Activated CD4-positive, alpha-beta T cell treated with anti-CD3 and anti-CD28 coated beads for 48 hours (primary cell): ENCODE measurements around the gene B4GALT2.

Experiments used
- DNase-seq: peaks from one replicate; pipeline ENCODE4 v3.0.0-alpha.2; 2020

Gene B4GALT2

GRCh38 chr1:43946236-43947060, 32.6 kb upstream of the B4GALT2 start, which contains the start of gene IPO13:
Gene IPO13 (plus strand): TSS chr1:43946950. CDS start chr1:43947601, 651 bp downstream.
- DNase-seq = peak; percentile 97

- peak; percentile 35 for DNase-seq
Observed at GRCh38 chr1:43947061-43947873, 31.7 kb upstream of the B4GALT2 start.

GRCh38 chr1:43947874-43948437, 31.1 kb upstream of the B4GALT2 start:
- DNase-seq = no peak

- no peak for DNase-seq
Observed at GRCh38 chr1:43949678-43950077, 29.3 kb upstream of the B4GALT2 start.

- no peak for DNase-seq
Observed at GRCh38 chr1:43951021-43951985, 27.7 kb upstream of the B4GALT2 start.

- DNase-seq = no peak
Observed at GRCh38 chr1:43952731-43953346, 26.2 kb upstream of the B4GALT2 start.

- no peak for DNase-seq
Observed at GRCh38 chr1:43953361-43953760, 25.6 kb upstream of the B4GALT2 start.

GRCh38 chr1:43954036-43954435, 25.0 kb upstream of the B4GALT2 start:
- no peak for DNase-seq

- DNase-seq = no peak
Observed at GRCh38 chr1:43956234-43956633, 22.8 kb upstream of the B4GALT2 start.

- DNase-seq = no peak
Observed at GRCh38 chr1:43957407-43958040, 21.5 kb upstream of the B4GALT2 start.

GRCh38 chr1:43958351-43959255, 20.4 kb upstream of the B4GALT2 start:
- no peak for DNase-seq

GRCh38 chr1:43960798-43961197, 18.2 kb upstream of the B4GALT2 start:
- DNase-seq = no peak

GRCh38 chr1:43961692-43962091, 17.3 kb upstream of the B4GALT2 start:
- DNase-seq = no peak

GRCh38 chr1:43962324-43962723, 16.7 kb upstream of the B4GALT2 start:
- DNase-seq = no peak

- DNase-seq = no peak
Observed at GRCh38 chr1:43963006-43963405, 16.0 kb upstream of the B4GALT2 start.

- no peak for DNase-seq
Observed at GRCh38 chr1:43963890-43964289, 15.1 kb upstream of the B4GALT2 start.

- no peak for DNase-seq
Observed at GRCh38 chr1:43965316-43965715, 13.7 kb upstream of the B4GALT2 start.

- peak; percentile 45 for DNase-seq
Observed at GRCh38 chr1:43968348-43968948, 10.6 kb upstream of the B4GALT2 start.

GRCh38 chr1:43969416-43969745, 9.6 kb upstream of the B4GALT2 start:
- no peak for DNase-seq
